GM18505 (cell line): ENCODE results near the gene FRG2.
"Not testable (repeated sequence)": the region's sequence is repeated elsewhere in the genome, so short reads cannot be mapped to it uniquely, and the experiment has no call there.

Source experiments
- ATAC-seq: cut with Tn5 transposase; IDR thresholded peaks from one replicate; pipeline ENCODE4 v1.9.1; 2021; ENCODE audit not compliant: unreplicated experiment
- POLR2A ChIP-seq: IDR thresholded peaks from 4 replicates; pipeline ENCODE4 v1.6.1; 2011; ENCODE audit warnings: borderline replicate concordance; ENCODE audit not compliant: insufficient read depth, insufficient read length; ENCODE audit errors: extremely low read depth

FRG2 gene

GRCh38 chr4:190019023-190019858, 7.8 kb downstream of the FRG2 start:
- ATAC-seq, result no peak
- TF ChIP-seq POLR2A, result no peak

- TF ChIP-seq POLR2A, result no peak
- no peak for ATAC-seq
Observed at GRCh38 chr4:190018201-190018920, 8.7 kb downstream of the FRG2 start.

GRCh38 chr4:190017357-190018200, 9.5 kb downstream of the FRG2 start:
- no peak for ATAC-seq
- no peak for TF ChIP-seq POLR2A

GRCh38 chr4:190016369-190017289, 10.4 kb downstream of the FRG2 start:
- no peak for TF ChIP-seq POLR2A
- ATAC-seq, result no peak

GRCh38 chr4:190015538-190016368, 11.3 kb downstream of the FRG2 start:
- ATAC-seq, result no peak
- no peak for TF ChIP-seq POLR2A

GRCh38 chr4:190014771-190015537, 12.1 kb downstream of the FRG2 start:
- TF ChIP-seq POLR2A, result no peak
- peak; percentile 47 for ATAC-seq

- ATAC-seq, result not testable (repeated sequence)
Observed at GRCh38 chr4:189989941-189990340, 37.1 kb downstream of the FRG2 start.

- ATAC-seq, result peak; percentile 59
- TF ChIP-seq POLR2A, result no peak
Observed at GRCh38 chr4:189988877-189989431, 38.1 kb downstream of the FRG2 start.

- not testable (repeated sequence) for ATAC-seq
Observed at GRCh38 chr4:189985651-189986243, 41.3 kb downstream of the FRG2 start.

GRCh38 chr4:189984661-189985060, 42.4 kb downstream of the FRG2 start:
- ATAC-seq, result not testable (repeated sequence)

- not testable (repeated sequence) for ATAC-seq
Observed at GRCh38 chr4:189983916-189984526, 43.0 kb downstream of the FRG2 start.
